RCC 7860 (cell line): ENCODE measurements around the gene LGALS8.
"Not testable (repeated sequence)": the region's sequence is repeated elsewhere in the genome, so short reads cannot be mapped to it uniquely, and the experiment has no call there.

ENCODE experiments used
- DNase-seq: peaks from one replicate; pipeline ENCODE4 v3.0.0-alpha.2; 2015; ENCODE audit warnings: low spot score
- FAIRE-seq: peaks from 2 replicates; lab custom pipeline; 2012; peaks lifted over from hg19 to GRCh38; lab: Jason Lieb, UNC

Gene LGALS8

GRCh38 chr1:236580404-236580803, 56.6 kb downstream of the LGALS8 start:
- not testable (repeated sequence) for DNase-seq, FAIRE-seq

- DNase-seq (no peak), FAIRE-seq (no peak)
Measured at GRCh38 chr1:236581528-236581927, 57.7 kb downstream of the LGALS8 start.

GRCh38 chr1:236589531-236589930, 65.7 kb downstream of the LGALS8 start:
- no peak for FAIRE-seq

DNA sequence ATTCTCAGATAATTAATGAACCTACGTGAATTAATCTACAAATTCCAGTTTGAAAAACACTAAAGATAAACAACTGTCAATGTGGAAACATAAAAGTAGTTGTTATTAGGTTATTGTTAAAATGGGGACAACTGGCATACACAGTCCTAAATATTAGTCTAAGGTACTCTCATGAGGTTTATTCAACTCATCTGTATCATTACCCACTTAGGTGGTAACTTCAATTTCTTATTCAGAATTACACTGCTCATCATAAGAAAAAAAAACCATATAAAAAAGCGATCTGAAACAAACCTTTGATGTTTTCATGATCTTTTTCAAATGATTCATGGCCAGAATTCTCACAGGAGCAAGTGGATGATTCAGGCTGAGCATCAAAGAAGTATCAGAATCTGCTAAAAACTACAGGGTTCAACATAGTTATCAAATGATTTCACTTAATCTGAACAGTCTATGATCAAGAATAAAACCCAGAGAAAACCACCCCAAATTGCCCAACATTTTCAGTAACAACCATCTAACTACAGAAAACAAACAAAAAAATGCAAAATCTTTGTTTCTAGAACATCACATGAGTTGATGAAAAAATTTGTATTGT, 66.9 kb downstream of the LGALS8 start:
- FAIRE-seq (no peak), DNase-seq (no peak)

More at GRCh38 chr1:236589531-236589930, 65.7 kb downstream of the LGALS8 start:
- DNase-seq: no peak

DNA sequence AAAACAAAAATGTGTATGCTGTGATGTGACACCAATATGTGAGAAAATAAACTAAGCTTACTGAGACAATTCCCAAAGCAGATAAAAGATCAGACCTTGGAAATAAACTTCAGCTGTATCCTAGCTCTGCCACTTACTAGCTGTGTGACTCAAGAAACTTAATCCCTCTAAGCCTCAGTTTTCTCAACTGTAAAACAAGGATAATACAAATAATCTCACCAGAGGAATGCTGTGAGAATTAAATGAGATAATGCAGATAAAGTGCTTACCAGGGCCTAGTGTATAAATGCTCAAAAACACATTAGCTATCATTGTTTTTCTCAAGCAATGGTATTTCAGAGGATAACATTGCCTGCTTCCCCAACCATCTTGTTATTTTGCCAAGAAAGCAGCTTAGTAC, 78.4 kb downstream of the LGALS8 start:
- FAIRE-seq (no peak), DNase-seq (no peak)
